ENCODE measurements around the gene QTRT2.

The QTRT2 gene

GRCh38 chr3:114127517-114127916 lies 71.0 kb downstream of the QTRT2 start:
- DNase-seq, result no peak

DNA sequence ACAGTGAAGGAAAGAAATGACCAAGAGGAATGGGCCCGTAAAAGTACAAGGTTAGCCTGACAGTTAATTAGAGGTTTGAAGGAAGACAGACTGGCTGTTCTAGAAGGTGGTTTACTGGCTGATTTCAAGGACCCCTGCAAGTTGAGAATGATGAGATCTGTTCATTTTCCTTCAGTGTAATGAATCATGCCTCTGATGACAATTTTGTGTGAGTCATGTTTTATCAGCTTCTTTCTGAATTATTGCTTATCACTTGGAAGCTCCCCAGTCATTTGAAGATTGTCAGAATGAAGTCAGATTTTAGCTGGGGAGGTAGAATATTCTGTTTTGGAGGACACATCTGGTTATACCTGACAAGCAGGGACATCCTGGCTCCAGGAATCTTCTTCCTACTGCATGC lies 71.7 kb downstream of the QTRT2 start:
- no peak for DNase-seq

- no peak for DNase-seq
Measured at GRCh38 chr3:114128826-114129225, 72.3 kb downstream of the QTRT2 start.

DNA sequence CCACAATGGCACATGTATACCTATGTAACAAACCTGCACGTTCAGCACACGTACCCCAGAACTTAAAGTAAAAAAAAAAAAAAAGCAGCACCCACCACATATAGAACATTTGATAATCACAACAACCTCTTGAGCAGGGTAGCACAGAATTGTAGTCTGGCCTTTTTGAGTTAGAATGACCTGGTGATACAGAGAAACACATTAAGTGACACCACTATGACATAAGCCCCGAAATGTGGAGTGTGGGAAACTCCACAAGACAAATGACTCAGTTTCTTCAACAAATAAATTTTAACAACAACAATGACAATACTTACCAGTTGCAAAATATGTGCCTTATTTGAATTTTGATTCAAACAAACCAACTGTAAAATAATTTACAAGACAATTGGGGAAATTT lies 76.0 kb downstream of the QTRT2 start:
- no peak for DNase-seq

DNA sequence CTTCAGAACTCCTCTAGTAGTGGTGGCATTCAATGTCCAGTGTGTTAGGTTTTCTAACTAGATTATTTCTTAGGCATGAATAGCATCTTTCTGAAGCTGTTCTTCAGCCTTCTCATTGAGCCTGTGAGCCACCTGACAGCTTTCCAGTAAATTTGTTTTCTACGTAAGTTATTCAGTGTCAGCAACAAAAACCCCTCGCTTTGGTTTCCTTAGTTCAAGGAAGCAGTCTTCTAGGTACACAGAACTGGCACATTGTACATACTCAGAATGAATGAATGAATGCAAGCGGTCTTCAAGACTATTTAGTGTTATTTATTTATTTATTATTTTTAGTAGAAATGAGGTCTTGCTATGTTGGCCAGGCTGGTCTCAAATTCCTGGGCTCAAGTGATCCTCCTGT lies 77.4 kb downstream of the QTRT2 start:
- no peak for DNase-seq
